ENCODE measurements around the gene POLR1F. TPM values are rescaled to one million over a fixed set of nuclear protein-coding genes. Genes with fewer than 3 reads are reported as not detected.

Gene POLR1F
- total and polyA plus RNA-seq, 2 experiments from 2014 or later, result 35.2 to 99.9 TPM

DNA sequence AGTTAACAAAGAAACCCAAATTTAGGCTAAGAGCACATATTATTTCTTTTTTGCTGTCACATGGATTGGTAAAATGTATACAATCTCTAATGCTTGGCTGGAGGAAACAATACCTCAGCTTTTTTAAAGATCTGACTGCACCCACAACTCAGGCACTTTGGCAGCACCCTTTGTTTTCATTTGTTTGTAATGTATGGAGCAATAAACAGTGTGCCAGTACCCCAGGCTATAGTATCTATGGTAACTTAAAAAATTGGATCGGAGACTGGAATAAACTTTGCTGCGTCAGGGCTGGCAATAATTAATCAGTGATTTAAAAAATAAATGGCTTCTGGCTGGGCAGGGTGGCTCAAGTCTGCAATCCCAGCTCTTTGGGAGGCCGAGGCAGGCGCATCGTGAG is 27.2 kb downstream of the POLR1F start:
- no peaks in the 10 kb centered on the region for H3K36me3 ChIP-seq (ENCODE audit: insufficient read depth)
- ATAC-seq (no peak), DNase-seq (ENCODE audit: low spot score) (no peak)
- Mint-ChIP-seq H3K4me3 (no peak overlapping the region), H3K27ac (no peak overlapping the region), H3K9me3 (no peaks in the 10 kb centered on the region; the same call in 2 of the 3 replicates), H3K4me1 (no peaks in the 10 kb centered on the region), H3K36me3 (ENCODE audit: low read depth) (no peaks in the 10 kb centered on the region), H3K27me3 (ENCODE audit: insufficient read depth, low read depth, poor library complexity) (no peaks in the 10 kb centered on the region)
- no peaks in the 10 kb centered on the region for H3K79me2 ChIP-seq (replicated peaks; ENCODE audit: insufficient read depth)
- H3K4me2 ChIP-seq, result no peak overlapping the region
- H3K27me3 ChIP-seq (ENCODE audit: insufficient read depth), result no peaks in the 10 kb centered on the region
- H3K4me1 ChIP-seq (ENCODE audit: insufficient read depth), result no peaks in the 10 kb centered on the region
- no peaks in the 10 kb centered on the region for H4K20me1 ChIP-seq (replicated peaks; ENCODE audit: insufficient read depth)
- H3K4me3 ChIP-seq, result no peak overlapping the region
- TF ChIP-seq EZH2 (IDR thresholded peaks at IDR 0.05; ENCODE audit: low read depth, unreplicated experiment) (no peak), STAT1 (IDR thresholded peaks at IDR 0.05; ENCODE audit: unreplicated experiment) (no peak), JUNB (IDR thresholded peaks at IDR 0.05; ENCODE audit: unreplicated experiment) (no peak), EZH2phosphoT487 (IDR thresholded peaks at IDR 0.05; ENCODE audit: unreplicated experiment) (no peak), NANOG (IDR thresholded peaks at IDR 0.05; ENCODE audit: borderline replicate concordance) (no peak), CREB1 (CRISPR knock-in tag; IDR thresholded peaks at IDR 0.05; ENCODE audit: low read depth) (no peak), ZNF114 (CRISPR knock-in tag; IDR thresholded peaks at IDR 0.05) (no peak), ZNF331 (CRISPR knock-in tag; IDR thresholded peaks at IDR 0.05; ENCODE audit: low read depth) (no peak), POLR2AphosphoS5 (IDR thresholded peaks at IDR 0.05; ENCODE audit: low read depth) (no peak)
- TF ChIP-seq, protein P1, sequence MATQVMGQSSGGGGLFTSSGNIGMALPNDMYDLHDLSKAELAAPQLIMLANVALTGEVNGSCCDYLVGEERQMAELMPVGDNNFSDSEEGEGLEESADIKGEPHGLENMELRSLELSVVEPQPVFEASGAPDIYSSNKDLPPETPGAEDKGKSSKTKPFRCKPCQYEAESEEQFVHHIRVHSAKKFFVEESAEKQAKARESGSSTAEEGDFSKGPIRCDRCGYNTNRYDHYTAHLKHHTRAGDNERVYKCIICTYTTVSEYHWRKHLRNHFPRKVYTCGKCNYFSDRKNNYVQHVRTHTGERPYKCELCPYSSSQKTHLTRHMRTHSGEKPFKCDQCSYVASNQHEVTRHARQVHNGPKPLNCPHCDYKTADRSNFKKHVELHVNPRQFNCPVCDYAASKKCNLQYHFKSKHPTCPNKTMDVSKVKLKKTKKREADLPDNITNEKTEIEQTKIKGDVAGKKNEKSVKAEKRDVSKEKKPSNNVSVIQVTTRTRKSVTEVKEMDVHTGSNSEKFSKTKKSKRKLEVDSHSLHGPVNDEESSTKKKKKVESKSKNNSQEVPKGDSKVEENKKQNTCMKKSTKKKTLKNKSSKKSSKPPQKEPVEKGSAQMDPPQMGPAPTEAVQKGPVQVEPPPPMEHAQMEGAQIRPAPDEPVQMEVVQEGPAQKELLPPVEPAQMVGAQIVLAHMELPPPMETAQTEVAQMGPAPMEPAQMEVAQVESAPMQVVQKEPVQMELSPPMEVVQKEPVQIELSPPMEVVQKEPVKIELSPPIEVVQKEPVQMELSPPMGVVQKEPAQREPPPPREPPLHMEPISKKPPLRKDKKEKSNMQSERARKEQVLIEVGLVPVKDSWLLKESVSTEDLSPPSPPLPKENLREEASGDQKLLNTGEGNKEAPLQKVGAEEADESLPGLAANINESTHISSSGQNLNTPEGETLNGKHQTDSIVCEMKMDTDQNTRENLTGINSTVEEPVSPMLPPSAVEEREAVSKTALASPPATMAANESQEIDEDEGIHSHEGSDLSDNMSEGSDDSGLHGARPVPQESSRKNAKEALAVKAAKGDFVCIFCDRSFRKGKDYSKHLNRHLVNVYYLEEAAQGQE (IDR thresholded peaks at IDR 0.05; ENCODE audit: unreplicated experiment), result no peak
- TF ChIP-seq, protein P2, sequence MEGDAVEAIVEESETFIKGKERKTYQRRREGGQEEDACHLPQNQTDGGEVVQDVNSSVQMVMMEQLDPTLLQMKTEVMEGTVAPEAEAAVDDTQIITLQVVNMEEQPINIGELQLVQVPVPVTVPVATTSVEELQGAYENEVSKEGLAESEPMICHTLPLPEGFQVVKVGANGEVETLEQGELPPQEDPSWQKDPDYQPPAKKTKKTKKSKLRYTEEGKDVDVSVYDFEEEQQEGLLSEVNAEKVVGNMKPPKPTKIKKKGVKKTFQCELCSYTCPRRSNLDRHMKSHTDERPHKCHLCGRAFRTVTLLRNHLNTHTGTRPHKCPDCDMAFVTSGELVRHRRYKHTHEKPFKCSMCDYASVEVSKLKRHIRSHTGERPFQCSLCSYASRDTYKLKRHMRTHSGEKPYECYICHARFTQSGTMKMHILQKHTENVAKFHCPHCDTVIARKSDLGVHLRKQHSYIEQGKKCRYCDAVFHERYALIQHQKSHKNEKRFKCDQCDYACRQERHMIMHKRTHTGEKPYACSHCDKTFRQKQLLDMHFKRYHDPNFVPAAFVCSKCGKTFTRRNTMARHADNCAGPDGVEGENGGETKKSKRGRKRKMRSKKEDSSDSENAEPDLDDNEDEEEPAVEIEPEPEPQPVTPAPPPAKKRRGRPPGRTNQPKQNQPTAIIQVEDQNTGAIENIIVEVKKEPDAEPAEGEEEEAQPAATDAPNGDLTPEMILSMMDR (conservative IDR thresholded peaks at IDR 0.05; ENCODE audit: low read depth in 2 of 2), result no peak
- TF ChIP-seq, protein P3, sequence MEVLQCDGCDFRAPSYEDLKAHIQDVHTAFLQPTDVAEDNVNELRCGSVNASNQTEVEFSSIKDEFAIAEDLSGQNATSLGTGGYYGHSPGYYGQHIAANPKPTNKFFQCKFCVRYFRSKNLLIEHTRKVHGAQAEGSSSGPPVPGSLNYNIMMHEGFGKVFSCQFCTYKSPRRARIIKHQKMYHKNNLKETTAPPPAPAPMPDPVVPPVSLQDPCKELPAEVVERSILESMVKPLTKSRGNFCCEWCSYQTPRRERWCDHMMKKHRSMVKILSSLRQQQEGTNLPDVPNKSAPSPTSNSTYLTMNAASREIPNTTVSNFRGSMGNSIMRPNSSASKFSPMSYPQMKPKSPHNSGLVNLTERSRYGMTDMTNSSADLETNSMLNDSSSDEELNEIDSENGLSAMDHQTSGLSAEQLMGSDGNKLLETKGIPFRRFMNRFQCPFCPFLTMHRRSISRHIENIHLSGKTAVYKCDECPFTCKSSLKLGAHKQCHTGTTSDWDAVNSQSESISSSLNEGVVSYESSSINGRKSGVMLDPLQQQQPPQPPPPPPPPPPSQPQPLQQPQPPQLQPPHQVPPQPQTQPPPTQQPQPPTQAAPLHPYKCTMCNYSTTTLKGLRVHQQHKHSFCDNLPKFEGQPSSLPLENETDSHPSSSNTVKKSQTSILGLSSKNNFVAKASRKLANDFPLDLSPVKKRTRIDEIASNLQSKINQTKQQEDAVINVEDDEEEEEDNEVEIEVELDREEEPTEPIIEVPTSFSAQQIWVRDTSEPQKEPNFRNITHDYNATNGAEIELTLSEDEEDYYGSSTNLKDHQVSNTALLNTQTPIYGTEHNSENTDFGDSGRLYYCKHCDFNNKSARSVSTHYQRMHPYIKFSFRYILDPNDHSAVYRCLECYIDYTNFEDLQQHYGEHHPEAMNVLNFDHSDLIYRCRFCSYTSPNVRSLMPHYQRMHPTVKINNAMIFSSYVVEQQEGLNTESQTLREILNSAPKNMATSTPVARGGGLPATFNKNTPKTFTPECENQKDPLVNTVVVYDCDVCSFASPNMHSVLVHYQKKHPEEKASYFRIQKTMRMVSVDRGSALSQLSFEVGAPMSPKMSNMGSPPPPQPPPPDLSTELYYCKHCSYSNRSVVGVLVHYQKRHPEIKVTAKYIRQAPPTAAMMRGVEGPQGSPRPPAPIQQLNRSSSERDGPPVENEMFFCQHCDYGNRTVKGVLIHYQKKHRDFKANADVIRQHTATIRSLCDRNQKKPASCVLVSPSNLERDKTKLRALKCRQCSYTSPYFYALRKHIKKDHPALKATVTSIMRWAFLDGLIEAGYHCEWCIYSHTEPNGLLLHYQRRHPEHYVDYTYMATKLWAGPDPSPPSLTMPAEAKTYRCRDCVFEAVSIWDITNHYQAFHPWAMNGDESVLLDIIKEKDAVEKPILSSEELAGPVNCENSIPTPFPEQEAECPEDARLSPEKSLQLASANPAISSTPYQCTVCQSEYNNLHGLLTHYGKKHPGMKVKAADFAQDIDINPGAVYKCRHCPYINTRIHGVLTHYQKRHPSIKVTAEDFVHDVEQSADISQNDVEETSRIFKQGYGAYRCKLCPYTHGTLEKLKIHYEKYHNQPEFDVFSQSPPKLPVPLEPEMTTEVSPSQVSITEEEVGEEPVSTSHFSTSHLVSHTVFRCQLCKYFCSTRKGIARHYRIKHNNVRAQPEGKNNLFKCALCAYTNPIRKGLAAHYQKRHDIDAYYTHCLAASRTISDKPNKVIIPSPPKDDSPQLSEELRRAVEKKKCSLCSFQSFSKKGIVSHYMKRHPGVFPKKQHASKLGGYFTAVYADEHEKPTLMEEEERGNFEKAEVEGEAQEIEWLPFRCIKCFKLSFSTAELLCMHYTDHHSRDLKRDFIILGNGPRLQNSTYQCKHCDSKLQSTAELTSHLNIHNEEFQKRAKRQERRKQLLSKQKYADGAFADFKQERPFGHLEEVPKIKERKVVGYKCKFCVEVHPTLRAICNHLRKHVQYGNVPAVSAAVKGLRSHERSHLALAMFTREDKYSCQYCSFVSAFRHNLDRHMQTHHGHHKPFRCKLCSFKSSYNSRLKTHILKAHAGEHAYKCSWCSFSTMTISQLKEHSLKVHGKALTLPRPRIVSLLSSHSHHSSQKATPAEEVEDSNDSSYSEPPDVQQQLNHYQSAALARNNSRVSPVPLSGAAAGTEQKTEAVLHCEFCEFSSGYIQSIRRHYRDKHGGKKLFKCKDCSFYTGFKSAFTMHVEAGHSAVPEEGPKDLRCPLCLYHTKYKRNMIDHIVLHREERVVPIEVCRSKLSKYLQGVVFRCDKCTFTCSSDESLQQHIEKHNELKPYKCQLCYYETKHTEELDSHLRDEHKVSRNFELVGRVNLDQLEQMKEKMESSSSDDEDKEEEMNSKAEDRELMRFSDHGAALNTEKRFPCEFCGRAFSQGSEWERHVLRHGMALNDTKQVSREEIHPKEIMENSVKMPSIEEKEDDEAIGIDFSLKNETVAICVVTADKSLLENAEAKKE (CRISPR knock-in tag; IDR thresholded peaks at IDR 0.05), result no peak
- TF ChIP-seq, protein P4, sequence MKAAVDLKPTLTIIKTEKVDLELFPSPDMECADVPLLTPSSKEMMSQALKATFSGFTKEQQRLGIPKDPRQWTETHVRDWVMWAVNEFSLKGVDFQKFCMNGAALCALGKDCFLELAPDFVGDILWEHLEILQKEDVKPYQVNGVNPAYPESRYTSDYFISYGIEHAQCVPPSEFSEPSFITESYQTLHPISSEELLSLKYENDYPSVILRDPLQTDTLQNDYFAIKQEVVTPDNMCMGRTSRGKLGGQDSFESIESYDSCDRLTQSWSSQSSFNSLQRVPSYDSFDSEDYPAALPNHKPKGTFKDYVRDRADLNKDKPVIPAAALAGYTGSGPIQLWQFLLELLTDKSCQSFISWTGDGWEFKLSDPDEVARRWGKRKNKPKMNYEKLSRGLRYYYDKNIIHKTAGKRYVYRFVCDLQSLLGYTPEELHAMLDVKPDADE (IDR thresholded peaks at IDR 0.05), result no peak
- H3K9me2 ChIP-seq (ENCODE audit: insufficient read depth), result no peaks in the 10 kb centered on the region
- H3K27ac ChIP-seq (ENCODE audit: low read depth), result no peak overlapping the region
- no peak overlapping the region for H2AFZ ChIP-seq
- no peaks in the 10 kb centered on the region for H3F3A ChIP-seq (replicated peaks; ENCODE audit: low read depth)
